ENCODE data around the gene LRRC28. TPM values are rescaled to one million over a fixed set of nuclear protein-coding genes. Genes with fewer than 3 reads are reported as not detected.

The LRRC28 gene
- total and polyA plus RNA-seq, 9 of the 15 experiments (the other 6 are each of a cell fraction or from before 2014, with no cell fraction given): 5.5 to 17.4 (median 7.9) TPM

DNA sequence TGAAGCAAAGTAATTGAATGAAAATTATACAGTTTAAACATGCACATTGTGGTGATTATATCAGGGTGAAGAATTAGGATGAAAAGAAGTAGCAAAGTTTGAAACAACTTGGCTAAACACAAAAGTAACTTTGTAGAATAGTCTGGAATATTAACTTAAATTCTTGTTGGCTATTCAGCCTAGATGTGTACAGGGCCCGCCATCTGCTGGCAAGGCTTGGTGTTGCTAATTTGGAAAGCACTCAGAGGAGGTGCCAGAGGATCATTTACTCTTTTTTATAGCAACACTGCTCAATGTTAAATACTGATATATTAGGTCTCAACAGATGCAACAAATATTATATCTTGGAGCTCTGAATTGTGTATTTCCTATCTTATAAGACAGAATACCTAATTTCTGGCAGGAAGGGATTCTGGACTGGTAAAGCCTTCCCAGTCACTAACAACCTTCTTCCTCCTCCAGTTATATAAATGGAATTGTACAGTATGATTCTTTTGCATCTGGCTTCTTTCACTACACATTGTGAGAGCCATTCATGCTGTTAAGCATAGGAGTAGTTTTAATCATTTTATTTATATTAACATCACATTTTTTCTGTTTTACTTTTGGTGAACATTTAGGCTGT, 38.0 kb upstream of the LRRC28 start (continued):
- TF ChIP-seq HMGN3 (IDR thresholded peaks at IDR 0.05; ENCODE audit: borderline replicate concordance, extremely low read depth, insufficient read length, low read depth, low read length): no peak

- BruUV-seq (replicated peaks): no TSS peak
- Histone ChIP-seq H3K4me3 (no peak overlapping the region), H3K4me2 (ENCODE audit: insufficient read depth, low read length) (no peak overlapping the region), H3K9me1 (ENCODE audit: control insufficient read depth, insufficient read depth, low read length) (no peaks in the 10 kb centered on the region), H3K27ac (ENCODE audit: extremely low read depth, low read depth, low read length) (no peak overlapping the region), H3K9me3 (replicated peaks; ENCODE audit: control insufficient read depth, insufficient read depth, low read depth, low read length) (no peaks in the 10 kb centered on the region), H3K36me3 (ENCODE audit: control insufficient read depth, insufficient read depth, low read length) (no peaks in the 10 kb centered on the region), H3K4me1 (replicated peaks in 1 of 2; ENCODE audit: control insufficient read depth in 2 of 2, insufficient read depth in 2 of 2, low read length in 2 of 2) (no peaks in the 10 kb centered on the region), H3K79me2 (ENCODE audit: control insufficient read depth, insufficient read depth, low read length) (no peaks in the 10 kb centered on the region), H3K9ac (ENCODE audit: insufficient read depth in 1 of 2, low read depth in 2 of 2, low read length in 2 of 2) (no peak overlapping the region), H3K27me3 (ENCODE audit: control insufficient read depth in 2 of 2, insufficient read depth in 2 of 2, low read length in 2 of 2) (no peaks in the 10 kb centered on the region), H4K20me1 (replicated peaks; ENCODE audit: control insufficient read depth, insufficient read depth, low read length) (no peaks in the 10 kb centered on the region), H2AFZ (ENCODE audit: low read depth, low read length) (no peak overlapping the region)
- TF ChIP-seq PTRF (tag; IDR thresholded peaks at IDR 0.05) (no peak), ZNF224 (CRISPR knock-in tag; IDR thresholded peaks at IDR 0.05) (no peak), ZNF197 (CRISPR knock-in tag; IDR thresholded peaks at IDR 0.05; ENCODE audit: low read depth) (no peak), NR2F6 (CRISPR knock-in tag; IDR thresholded peaks at IDR 0.05) (no peak), PHF21A (IDR thresholded peaks at IDR 0.05; ENCODE audit: borderline replicate concordance, low read depth) (no peak)
- TF ChIP-seq, protein P1, sequence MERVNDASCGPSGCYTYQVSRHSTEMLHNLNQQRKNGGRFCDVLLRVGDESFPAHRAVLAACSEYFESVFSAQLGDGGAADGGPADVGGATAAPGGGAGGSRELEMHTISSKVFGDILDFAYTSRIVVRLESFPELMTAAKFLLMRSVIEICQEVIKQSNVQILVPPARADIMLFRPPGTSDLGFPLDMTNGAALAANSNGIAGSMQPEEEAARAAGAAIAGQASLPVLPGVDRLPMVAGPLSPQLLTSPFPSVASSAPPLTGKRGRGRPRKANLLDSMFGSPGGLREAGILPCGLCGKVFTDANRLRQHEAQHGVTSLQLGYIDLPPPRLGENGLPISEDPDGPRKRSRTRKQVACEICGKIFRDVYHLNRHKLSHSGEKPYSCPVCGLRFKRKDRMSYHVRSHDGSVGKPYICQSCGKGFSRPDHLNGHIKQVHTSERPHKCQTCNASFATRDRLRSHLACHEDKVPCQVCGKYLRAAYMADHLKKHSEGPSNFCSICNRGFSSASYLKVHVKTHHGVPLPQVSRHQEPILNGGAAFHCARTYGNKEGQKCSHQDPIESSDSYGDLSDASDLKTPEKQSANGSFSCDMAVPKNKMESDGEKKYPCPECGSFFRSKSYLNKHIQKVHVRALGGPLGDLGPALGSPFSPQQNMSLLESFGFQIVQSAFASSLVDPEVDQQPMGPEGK (CRISPR knock-in tag; IDR thresholded peaks at IDR 0.05; ENCODE audit: borderline replicate concordance): no peak
- TF ChIP-seq, protein P2, sequence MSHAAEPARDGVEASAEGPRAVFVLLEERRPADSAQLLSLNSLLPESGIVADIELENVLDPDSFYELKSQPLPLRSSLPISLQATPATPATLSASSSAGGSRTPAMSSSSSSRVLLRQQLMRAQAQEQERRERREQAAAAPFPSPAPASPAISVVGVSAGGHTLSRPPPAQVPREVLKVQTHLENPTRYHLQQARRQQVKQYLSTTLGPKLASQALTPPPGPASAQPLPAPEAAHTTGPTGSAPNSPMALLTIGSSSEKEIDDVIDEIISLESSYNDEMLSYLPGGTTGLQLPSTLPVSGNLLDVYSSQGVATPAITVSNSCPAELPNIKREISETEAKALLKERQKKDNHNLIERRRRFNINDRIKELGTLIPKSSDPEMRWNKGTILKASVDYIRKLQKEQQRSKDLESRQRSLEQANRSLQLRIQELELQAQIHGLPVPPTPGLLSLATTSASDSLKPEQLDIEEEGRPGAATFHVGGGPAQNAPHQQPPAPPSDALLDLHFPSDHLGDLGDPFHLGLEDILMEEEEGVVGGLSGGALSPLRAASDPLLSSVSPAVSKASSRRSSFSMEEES (CRISPR knock-in tag; IDR thresholded peaks at IDR 0.05): no peak
- TF ChIP-seq, protein P3, sequence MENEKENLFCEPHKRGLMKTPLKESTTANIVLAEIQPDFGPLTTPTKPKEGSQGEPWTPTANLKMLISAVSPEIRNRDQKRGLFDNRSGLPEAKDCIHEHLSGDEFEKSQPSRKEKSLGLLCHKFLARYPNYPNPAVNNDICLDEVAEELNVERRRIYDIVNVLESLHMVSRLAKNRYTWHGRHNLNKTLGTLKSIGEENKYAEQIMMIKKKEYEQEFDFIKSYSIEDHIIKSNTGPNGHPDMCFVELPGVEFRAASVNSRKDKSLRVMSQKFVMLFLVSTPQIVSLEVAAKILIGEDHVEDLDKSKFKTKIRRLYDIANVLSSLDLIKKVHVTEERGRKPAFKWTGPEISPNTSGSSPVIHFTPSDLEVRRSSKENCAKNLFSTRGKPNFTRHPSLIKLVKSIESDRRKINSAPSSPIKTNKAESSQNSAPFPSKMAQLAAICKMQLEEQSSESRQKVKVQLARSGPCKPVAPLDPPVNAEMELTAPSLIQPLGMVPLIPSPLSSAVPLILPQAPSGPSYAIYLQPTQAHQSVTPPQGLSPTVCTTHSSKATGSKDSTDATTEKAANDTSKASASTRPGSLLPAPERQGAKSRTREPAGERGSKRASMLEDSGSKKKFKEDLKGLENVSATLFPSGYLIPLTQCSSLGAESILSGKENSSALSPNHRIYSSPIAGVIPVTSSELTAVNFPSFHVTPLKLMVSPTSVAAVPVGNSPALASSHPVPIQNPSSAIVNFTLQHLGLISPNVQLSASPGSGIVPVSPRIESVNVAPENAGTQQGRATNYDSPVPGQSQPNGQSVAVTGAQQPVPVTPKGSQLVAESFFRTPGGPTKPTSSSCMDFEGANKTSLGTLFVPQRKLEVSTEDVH (IDR thresholded peaks at IDR 0.05; ENCODE audit: low read depth, partially characterized antibody): no peak
- ChIA-PET POLR2A (interaction anchor here (1.7 kb wide), 1 partner anchor 9 kb away, joined by 3 read pairs; no protein-coding TSS in a partner anchor), CTCF (ENCODE audit: low intra/inter-chr PET ratio) (no interaction called here)
- WGBS (ENCODE audit: insufficient coverage, low coverage, missing lambda C conversion rate): 33% methylated on average over 6 of the region's 6 CpGs
- ATAC-seq (no peak), FAIRE-seq (no peak), DNase-seq (ENCODE audit: extremely low read depth in 1 of 4, low spot score in 3 of 4) (no peak)
- intact Hi-C loops (cut with micrococcal nuclease): no loop called here
- in situ Hi-C loops (cut with MboI): no loop called here
Observed at GRCh38 chr15:99224372-99225214, 26.7 kb upstream of the LRRC28 start.

Measured in K562 (cell line).